ENCODE results near the gene FUT9.

Gene FUT9

DNA sequence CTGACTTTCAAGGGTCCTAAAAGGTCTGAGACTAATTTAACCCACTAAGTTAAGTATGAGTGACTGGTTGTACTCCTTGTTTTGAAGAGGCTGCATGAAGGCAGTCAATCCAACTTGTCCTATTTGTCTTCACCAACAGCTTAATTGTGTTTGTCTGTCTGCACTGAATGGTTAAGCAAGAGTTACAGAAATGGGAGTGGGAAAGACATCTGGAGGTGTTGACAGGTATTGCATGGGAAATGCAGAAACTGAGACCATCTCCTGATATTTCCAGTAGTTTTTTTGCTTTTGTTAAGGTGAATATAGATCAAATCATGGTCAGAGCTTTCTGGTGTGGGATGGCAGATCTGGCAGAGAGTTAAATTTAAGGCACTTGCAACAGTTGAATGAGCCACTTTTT is 6.5 kb downstream of the FUT9 start:
- DNase-seq: no peak
- Mint-ChIP-seq H3K36me3 (ENCODE audit: low read depth) (no peaks in the 10 kb centered on the region), H3K27me3 (peaks cover 6% of the 10 kb centered on the region), H3K9me3 (peaks cover 3% of the 10 kb centered on the region), H3K4me1 (no peaks in the 10 kb centered on the region), H3K27ac (no peak overlapping the region), H3K4me3 (no peak overlapping the region)
- no peak for ATAC-seq

DNA sequence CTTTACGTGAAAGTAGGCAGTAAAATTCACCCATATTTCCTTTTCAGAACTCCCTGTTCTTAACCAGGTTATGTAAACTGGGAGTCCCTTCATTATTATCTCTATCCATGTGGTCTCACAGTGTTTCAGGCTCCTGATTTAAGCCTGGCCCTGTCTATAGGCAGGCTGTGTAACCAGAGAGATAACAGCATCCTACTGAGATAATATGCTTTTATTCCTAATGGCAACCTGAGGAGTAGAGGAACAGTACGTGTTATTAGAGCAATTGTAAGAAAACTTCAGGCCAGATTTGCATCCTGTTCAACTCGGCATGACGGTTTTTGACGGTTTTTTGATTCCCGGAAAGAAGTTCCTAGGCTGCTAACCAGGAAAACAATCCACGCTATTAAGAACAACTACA is 16.9 kb downstream of the FUT9 start:
- H3K27me3 Mint-ChIP-seq: no peaks in the 10 kb centered on the region
- H3K4me3 Mint-ChIP-seq: no peak overlapping the region
- H3K27ac Mint-ChIP-seq: no peak overlapping the region
- DNase-seq (no peak), ATAC-seq (no peak)
- H3K36me3 Mint-ChIP-seq (ENCODE audit: low read depth): no peaks in the 10 kb centered on the region
- H3K9me3 Mint-ChIP-seq: no peaks in the 10 kb centered on the region
- H3K4me1 Mint-ChIP-seq: no peaks in the 10 kb centered on the region

DNA sequence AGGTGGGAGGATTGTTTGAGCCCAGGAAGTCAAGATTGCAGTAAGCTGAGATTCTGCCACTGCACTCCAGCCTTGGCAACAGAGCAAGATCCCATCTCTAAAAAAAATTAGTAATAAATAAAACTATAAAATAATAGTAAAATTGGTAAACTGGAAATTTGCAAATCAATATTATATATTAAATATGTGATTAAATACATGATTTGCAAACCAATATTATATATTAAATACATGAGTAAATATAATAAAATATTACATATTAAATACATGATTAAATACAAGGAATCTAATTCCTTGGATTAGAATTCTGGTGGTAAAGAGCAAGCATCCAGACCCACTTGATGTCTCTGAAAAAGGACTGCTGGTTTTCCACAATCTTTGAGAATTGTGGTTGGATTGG is 35.8 kb downstream of the FUT9 start:
- ATAC-seq: no peak
- H3K9me3 Mint-ChIP-seq: no peaks in the 10 kb centered on the region
- no peaks in the 10 kb centered on the region for H3K27me3 Mint-ChIP-seq
- no peaks in the 10 kb centered on the region for H3K36me3 Mint-ChIP-seq (ENCODE audit: low read depth)
- H3K4me3 Mint-ChIP-seq: no peak overlapping the region
- no peak overlapping the region for H3K27ac Mint-ChIP-seq
- DNase-seq: no peak
- no peaks in the 10 kb centered on the region for H3K4me1 Mint-ChIP-seq

DNA sequence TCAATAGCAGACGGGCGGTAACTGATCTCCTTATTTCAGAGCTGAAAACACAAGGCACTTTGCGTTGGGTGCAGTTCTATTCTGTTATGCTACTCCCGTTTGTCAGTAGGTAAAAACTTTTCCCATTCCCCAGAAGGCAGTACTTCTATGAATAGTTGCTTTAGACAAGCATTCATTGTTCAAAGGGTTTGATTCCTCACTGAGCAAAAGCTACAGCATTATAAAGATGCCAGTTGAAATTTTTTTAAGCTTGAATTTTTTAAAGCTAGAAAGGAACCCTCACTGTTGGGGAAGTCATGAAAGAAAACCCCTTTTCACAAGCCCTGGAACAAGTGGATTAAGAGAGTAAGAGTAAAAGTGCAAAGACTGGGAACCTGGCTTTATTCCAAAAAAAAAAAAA is 42.3 kb downstream of the FUT9 start:
- ATAC-seq (no peak), DNase-seq (no peak)
- H3K36me3 Mint-ChIP-seq (ENCODE audit: low read depth): no peaks in the 10 kb centered on the region
- H3K27me3 Mint-ChIP-seq: no peaks in the 10 kb centered on the region
- H3K4me1 Mint-ChIP-seq: no peaks in the 10 kb centered on the region
- H3K27ac Mint-ChIP-seq: no peak overlapping the region
- no peak overlapping the region for H3K4me3 Mint-ChIP-seq
- H3K9me3 Mint-ChIP-seq: no peaks in the 10 kb centered on the region

DNA sequence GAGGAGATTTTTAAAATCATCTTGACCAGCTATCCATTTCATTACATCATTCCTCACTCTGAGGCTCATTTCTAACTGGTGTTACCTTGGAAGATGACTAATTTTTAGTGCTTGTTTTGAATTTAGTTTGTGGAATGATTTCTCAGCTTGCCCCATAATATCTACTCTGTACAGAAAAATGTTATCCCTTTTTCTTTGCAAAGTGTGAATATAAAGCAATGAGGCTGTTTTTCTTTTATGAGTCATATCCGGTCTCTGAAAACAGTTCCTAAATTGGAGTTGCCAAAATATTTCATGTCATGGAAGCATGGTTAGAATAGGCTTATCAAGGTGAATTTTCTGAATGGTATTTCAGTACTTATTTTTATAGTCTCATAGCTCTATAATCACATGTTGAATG is 43.8 kb downstream of the FUT9 start:
- DNase-seq (no peak), ATAC-seq (no peak)
- Mint-ChIP-seq H3K4me3 (no peak overlapping the region), H3K4me1 (no peaks in the 10 kb centered on the region), H3K9me3 (no peaks in the 10 kb centered on the region), H3K36me3 (ENCODE audit: low read depth) (no peaks in the 10 kb centered on the region), H3K27me3 (no peaks in the 10 kb centered on the region), H3K27ac (no peak overlapping the region)

DNA sequence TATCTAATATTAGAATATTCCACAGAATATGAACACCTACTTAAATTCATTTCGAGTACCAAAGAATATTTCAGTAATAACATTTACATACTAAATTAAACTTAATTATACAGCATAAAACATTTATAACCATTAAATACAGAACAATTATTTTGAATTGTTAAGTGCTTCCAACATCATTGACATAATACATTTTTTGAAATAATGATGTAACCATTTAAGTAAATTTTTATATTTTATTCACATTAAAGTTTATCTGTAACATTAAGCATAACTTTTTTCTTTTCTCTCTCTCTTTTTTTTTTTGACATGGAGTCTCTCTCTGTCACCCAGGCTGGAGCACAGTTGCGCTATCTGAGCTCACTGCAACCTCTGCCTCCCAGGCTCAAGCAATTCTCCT is 44.5 kb downstream of the FUT9 start:
- no peak for ATAC-seq
- no peak for DNase-seq
- no peaks in the 10 kb centered on the region for H3K9me3 Mint-ChIP-seq
- H3K27ac Mint-ChIP-seq: no peak overlapping the region
- no peaks in the 10 kb centered on the region for H3K27me3 Mint-ChIP-seq
- no peaks in the 10 kb centered on the region for H3K4me1 Mint-ChIP-seq
- H3K36me3 Mint-ChIP-seq (ENCODE audit: low read depth): no peaks in the 10 kb centered on the region
- H3K4me3 Mint-ChIP-seq: no peak overlapping the region

DNA sequence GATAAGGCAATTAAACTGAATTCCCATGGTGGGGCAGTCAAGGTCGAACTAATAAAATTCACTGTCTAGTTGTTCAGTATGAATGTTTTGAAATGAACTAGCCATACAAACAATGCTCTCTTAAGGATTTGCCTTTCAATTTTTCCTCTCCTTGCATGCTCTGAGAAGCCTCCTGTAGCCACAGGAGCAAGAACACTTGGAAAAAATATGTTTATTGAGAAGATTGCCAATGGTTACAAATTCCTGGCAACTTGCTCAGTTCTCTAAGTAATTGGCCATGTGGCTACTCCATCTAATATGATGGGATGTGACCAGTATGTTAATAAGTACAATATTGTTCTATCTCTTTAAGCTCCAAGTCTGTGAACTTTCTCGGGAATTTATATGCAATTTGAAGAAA is 49.4 kb downstream of the FUT9 start:
- H3K4me3 Mint-ChIP-seq: no peak overlapping the region
- no peaks in the 10 kb centered on the region for H3K36me3 Mint-ChIP-seq (ENCODE audit: low read depth)
- H3K4me1 Mint-ChIP-seq: no peaks in the 10 kb centered on the region

DNA sequence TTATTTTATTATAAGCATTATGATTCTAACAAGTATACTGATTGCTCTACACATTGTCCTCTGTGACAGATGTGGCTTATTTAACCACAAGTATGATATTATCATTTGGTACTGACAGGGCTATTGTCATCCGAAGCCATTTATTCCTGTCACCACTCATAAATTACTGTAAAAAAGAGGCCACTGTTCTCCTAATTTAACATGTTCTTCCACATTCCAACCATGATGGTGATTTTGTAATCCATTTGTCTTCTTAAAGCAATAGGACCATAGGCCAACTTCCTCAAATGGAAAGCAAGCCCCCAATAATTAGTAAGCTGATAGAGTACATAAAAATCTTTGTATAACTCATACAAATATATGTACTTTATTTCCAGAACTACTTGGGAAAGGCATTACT is 50.6 kb downstream of the FUT9 start:
- H3K4me1 Mint-ChIP-seq: no peaks in the 10 kb centered on the region
- no peaks in the 10 kb centered on the region for H3K36me3 Mint-ChIP-seq (ENCODE audit: low read depth)
- no peak overlapping the region for H3K27ac Mint-ChIP-seq
- no peak overlapping the region for H3K4me3 Mint-ChIP-seq
- no peaks in the 10 kb centered on the region for H3K9me3 Mint-ChIP-seq
- ATAC-seq: no peak
- DNase-seq: no peak
- H3K27me3 Mint-ChIP-seq: peaks cover 1% of the 10 kb centered on the region

More for the DNA sequence above, 49.4 kb downstream of the FUT9 start:
- ATAC-seq: no peak
- DNase-seq: no peak
- Mint-ChIP-seq H3K27ac (no peak overlapping the region), H3K9me3 (no peaks in the 10 kb centered on the region), H3K27me3 (peaks cover 1% of the 10 kb centered on the region)

DNA sequence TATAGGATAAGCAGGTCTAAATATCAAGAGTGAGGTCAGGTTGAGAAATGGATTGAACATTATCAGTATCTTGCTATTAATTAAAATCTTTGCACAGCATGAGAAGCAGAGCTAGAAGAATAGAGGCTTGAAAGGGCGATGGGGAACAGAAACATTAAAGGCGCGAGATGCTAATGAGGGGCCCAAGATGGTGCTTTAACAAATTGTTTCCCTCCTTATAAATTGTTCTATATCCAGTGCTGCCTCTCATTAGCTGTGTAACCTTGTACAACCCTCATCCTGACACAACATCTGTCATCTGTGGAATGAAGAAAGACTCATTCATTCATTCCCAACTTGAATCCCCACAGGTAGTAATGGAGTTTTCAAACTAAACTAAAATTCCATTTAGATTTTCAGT is 57.8 kb downstream of the FUT9 start:
- Mint-ChIP-seq H3K9me3 (no peaks in the 10 kb centered on the region), H3K4me1 (no peaks in the 10 kb centered on the region), H3K36me3 (ENCODE audit: low read depth) (no peaks in the 10 kb centered on the region), H3K27me3 (no peaks in the 10 kb centered on the region), H3K4me3 (no peak overlapping the region), H3K27ac (no peak overlapping the region)
- no peak for DNase-seq
- no peak for ATAC-seq

DNA sequence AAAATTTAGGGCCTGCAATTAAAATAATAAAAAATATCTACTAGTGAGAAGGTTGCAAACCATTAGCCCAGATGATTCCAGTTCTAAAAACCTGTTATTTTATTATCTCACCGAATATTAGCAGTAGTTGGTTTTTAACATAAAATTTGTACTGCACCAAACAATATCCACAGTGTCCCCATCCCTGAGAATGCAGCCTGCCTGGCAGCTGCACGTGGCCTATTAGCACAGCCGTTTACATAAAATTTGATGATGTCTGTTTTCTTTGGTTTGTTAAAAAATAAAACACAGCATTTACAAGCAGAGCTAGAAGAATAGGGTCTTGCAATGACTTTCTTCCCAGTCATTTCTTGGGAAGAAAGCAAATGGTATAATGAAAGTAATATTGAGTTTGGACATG is 58.2 kb downstream of the FUT9 start:
- Mint-ChIP-seq H3K36me3 (ENCODE audit: low read depth) (no peaks in the 10 kb centered on the region), H3K4me1 (no peaks in the 10 kb centered on the region), H3K9me3 (no peaks in the 10 kb centered on the region), H3K4me3 (no peak overlapping the region), H3K27ac (no peak overlapping the region), H3K27me3 (no peaks in the 10 kb centered on the region)
- ATAC-seq: no peak
- no peak for DNase-seq

DNA sequence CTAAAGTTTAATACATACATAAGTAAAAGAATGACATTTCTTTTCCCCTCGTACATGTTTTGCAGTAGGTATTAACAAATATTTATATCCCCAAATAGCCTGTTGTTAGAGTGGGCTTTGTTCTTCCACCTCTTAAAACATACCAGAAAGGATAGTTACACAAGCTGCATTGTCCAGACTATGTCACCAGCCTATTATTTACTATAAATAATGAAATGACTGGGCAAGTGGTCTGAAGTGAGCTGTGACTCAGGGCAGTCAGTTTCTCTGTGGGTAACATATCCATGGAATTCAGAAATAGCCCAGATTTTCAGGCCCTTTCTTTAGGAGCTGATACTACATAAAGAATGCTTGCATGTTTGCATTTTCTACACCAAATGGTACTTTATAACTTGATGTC is 60.1 kb downstream of the FUT9 start:
- no peak overlapping the region for H3K4me3 Mint-ChIP-seq
- no peaks in the 10 kb centered on the region for H3K27me3 Mint-ChIP-seq
- H3K36me3 Mint-ChIP-seq (ENCODE audit: low read depth): no peaks in the 10 kb centered on the region
- ATAC-seq: no peak
- DNase-seq: no peak
- H3K27ac Mint-ChIP-seq: no peak overlapping the region
- H3K9me3 Mint-ChIP-seq: no peaks in the 10 kb centered on the region
- no peaks in the 10 kb centered on the region for H3K4me1 Mint-ChIP-seq

DNA sequence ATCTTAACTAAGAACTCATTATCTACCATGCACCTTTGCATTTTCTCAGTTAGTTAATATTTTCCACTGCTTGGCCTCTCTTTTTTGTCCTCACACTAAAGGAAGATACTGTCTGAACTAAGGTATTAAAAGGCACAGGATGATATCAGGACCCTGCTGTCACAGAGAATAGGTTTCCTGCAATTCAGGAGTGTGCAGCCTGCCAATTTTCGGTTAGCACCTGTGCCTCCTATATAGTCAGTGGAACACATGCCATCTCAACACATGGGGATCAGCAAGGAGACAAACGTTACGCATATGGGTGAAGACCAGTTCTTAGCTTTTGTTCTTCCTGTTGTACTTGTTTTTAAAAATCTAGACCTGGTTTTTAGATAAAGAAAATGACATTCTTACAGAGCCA is 71.0 kb downstream of the FUT9 start:
- no peaks in the 10 kb centered on the region for H3K27me3 Mint-ChIP-seq
- ATAC-seq (no peak), DNase-seq (no peak)
- H3K9me3 Mint-ChIP-seq: peaks cover 4% of the 10 kb centered on the region
- H3K27ac Mint-ChIP-seq: no peak overlapping the region
- no peaks in the 10 kb centered on the region for H3K4me1 Mint-ChIP-seq
- no peak overlapping the region for H3K4me3 Mint-ChIP-seq
- H3K36me3 Mint-ChIP-seq (ENCODE audit: low read depth): no peaks in the 10 kb centered on the region

DNA sequence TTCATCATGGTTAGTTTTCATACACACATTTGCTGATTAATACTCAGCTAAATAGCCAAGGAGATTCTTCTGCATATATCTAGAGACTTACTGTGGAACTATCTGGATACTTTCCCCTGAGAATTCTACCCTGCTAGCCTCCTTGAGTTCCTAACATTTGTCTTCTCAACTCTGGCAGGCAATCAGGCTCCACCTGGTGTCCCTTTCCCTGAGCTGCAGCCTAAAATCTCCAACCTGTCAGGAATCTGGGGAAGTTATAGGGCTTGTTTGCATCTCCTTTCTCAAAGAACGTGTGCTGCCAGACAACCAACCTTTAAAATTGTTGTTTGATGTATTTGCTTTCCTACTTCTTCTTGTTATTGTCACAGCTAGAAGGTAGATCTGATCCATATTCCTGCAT is 73.4 kb downstream of the FUT9 start:
- ATAC-seq: no peak
- H3K9me3 Mint-ChIP-seq: peaks cover 4% of the 10 kb centered on the region
- no peak overlapping the region for H3K27ac Mint-ChIP-seq
- no peaks in the 10 kb centered on the region for H3K4me1 Mint-ChIP-seq
- no peaks in the 10 kb centered on the region for H3K36me3 Mint-ChIP-seq (ENCODE audit: low read depth)
- DNase-seq: no peak
- H3K27me3 Mint-ChIP-seq: no peaks in the 10 kb centered on the region
- H3K4me3 Mint-ChIP-seq: no peak overlapping the region

DNA sequence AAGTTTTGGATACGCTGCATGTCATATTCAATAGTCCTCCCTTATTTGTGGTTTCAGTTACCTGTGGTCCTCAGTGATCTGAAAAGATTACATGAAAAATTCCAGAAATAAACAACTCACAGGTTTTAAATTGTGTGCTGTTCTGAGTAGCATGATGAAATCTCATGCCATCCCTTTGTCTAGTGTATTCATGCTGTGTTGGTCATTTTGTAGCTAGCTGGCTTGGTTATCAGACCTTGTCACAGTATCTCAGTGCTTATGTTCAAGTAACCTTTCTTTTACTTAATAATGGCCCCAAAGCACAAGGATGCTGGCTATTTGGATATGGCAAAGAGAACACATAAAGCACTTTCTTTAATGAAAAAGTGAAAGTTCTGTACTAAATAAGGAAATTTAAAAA is 78.3 kb downstream of the FUT9 start:
- ATAC-seq: no peak
- Mint-ChIP-seq H3K27ac (no peak overlapping the region), H3K4me1 (no peaks in the 10 kb centered on the region), H3K4me3 (no peak overlapping the region), H3K36me3 (ENCODE audit: low read depth) (no peaks in the 10 kb centered on the region), H3K9me3 (no peaks in the 10 kb centered on the region), H3K27me3 (no peaks in the 10 kb centered on the region)
- no peak for DNase-seq

DNA sequence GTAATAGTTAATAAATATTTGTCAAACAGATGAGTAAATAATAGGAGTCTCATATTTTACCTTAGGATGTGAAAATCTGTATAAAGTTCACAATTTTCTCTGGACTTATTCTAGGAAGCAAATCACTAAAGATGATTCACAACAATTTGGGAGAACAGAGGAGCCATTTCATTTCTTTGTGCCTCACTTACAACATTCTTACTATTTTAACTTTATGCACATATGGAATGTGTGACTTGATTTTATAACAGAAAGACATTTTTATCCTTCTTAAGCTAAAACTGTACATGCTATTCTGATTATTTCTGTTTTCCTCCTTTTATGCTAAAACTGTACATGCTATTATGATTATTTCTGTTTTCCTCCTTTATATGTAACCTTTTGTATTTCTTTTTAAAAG is 83.3 kb downstream of the FUT9 start:
- ATAC-seq: no peak

DNA sequence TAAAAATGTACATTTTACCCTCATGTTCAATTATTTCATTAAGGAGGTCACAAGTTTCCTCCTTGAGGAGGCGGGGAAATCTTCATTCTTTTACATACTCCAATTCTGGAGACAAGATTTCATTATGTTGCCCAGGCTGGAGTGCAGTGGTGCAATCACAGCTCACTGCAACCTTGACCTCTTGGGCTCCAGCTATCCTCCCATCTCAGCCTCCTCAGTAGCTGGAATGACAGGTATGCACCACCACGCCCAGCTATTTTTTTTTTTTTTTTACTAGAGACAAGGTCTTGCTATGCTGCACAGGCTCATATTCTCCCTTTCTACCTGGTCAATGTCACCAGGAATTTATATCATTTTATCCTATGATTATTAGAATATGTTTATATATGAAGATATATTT is 85.8 kb downstream of the FUT9 start:
- H3K9me3 Mint-ChIP-seq: no peaks in the 10 kb centered on the region
- no peaks in the 10 kb centered on the region for H3K27me3 Mint-ChIP-seq
- H3K4me3 Mint-ChIP-seq: no peak overlapping the region
- no peak for ATAC-seq
- no peak overlapping the region for H3K27ac Mint-ChIP-seq
- DNase-seq: no peak
- no peaks in the 10 kb centered on the region for H3K4me1 Mint-ChIP-seq
- H3K36me3 Mint-ChIP-seq (ENCODE audit: low read depth): no peaks in the 10 kb centered on the region

More for the DNA sequence above, 83.3 kb downstream of the FUT9 start:
- no peaks in the 10 kb centered on the region for H3K9me3 Mint-ChIP-seq
- no peaks in the 10 kb centered on the region for H3K36me3 Mint-ChIP-seq (ENCODE audit: low read depth)
- no peak for DNase-seq
- H3K27me3 Mint-ChIP-seq: no peaks in the 10 kb centered on the region
- H3K27ac Mint-ChIP-seq: no peak overlapping the region
- H3K4me1 Mint-ChIP-seq: no peaks in the 10 kb centered on the region
- no peak overlapping the region for H3K4me3 Mint-ChIP-seq

Measured in activated naive CD8-positive, alpha-beta T cell treated with anti-CD3 and anti-CD28 coated beads, Interleukin-2, amount 50 U/mL, for 24 hours (primary cell).